Measurements from ENCODE around the gene EIF4G3. TPM values are rescaled to one million over a fixed set of nuclear protein-coding genes. Genes with fewer than 3 reads are reported as not detected.

EIF4G3 gene
- total and polyA plus RNA-seq, 9 of the 15 experiments (the other 6 are each of a cell fraction or from before 2014, with no cell fraction given) = 6.7 to 40.5 (median 32.1) TPM

DNA sequence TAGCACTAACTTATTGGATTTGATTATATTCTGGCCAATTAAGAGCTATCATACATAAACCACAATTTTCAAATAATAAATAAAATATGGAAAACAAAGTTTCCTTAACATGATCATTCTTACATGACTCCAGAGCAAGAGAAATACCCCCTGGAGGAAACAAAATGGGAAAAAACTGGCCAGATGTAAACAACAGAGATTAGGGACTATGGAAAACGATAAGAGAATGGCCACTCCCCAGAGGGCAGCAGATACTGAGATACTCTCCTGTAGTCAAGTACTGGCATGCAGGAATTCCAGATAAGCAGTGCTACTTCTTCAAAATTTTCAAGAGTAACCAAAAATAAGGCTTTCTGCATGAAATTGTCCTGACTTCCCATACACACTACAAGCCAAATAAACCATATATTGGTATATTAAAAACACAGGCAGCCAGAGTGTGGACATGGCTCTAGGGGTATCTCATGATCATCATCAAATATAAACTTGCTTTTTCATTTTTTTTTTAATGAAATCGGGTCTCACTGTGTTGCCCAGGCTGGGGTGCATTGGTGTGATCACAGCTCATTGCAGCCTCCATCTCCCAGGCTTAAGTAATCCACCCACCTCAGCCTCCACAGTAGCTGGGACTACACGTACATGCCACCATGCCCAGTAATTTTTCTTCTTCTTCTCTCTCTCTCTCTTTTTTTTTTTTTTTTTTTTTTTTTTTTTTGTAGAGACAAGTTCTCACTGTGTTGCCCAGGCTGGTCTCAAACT, 118.5 kb downstream of the EIF4G3 start (continued):
- TF ChIP-seq, protein P1, sequence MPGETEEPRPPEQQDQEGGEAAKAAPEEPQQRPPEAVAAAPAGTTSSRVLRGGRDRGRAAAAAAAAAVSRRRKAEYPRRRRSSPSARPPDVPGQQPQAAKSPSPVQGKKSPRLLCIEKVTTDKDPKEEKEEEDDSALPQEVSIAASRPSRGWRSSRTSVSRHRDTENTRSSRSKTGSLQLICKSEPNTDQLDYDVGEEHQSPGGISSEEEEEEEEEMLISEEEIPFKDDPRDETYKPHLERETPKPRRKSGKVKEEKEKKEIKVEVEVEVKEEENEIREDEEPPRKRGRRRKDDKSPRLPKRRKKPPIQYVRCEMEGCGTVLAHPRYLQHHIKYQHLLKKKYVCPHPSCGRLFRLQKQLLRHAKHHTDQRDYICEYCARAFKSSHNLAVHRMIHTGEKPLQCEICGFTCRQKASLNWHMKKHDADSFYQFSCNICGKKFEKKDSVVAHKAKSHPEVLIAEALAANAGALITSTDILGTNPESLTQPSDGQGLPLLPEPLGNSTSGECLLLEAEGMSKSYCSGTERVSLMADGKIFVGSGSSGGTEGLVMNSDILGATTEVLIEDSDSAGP (CRISPR knock-in tag; IDR thresholded peaks at IDR 0.05) = no peak
- TF ChIP-seq SMARCC2 (IDR thresholded peaks at IDR 0.05; ENCODE audit: low read depth) (peak; percentile 74; the same call in 1 of the 2 replicates), NFATC3 (IDR thresholded peaks at IDR 0.05) (no peak), ZNF589 (CRISPR knock-in tag; IDR thresholded peaks at IDR 0.05; ENCODE audit: low read depth) (no peak), BDP1 (IDR thresholded peaks at IDR 0.05; ENCODE audit: insufficient read depth, insufficient read length) (no peak), ZSCAN29 (IDR thresholded peaks at IDR 0.05) (no peak), SAFB (IDR thresholded peaks at IDR 0.05; ENCODE audit: borderline replicate concordance, low read depth, low read length) (no peak)
- TF ChIP-seq, protein P2, sequence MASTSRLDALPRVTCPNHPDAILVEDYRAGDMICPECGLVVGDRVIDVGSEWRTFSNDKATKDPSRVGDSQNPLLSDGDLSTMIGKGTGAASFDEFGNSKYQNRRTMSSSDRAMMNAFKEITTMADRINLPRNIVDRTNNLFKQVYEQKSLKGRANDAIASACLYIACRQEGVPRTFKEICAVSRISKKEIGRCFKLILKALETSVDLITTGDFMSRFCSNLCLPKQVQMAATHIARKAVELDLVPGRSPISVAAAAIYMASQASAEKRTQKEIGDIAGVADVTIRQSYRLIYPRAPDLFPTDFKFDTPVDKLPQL (IDR thresholded peaks at IDR 0.05; ENCODE audit: extremely low read depth, insufficient read length) = no peak
- TF ChIP-seq, protein P3, sequence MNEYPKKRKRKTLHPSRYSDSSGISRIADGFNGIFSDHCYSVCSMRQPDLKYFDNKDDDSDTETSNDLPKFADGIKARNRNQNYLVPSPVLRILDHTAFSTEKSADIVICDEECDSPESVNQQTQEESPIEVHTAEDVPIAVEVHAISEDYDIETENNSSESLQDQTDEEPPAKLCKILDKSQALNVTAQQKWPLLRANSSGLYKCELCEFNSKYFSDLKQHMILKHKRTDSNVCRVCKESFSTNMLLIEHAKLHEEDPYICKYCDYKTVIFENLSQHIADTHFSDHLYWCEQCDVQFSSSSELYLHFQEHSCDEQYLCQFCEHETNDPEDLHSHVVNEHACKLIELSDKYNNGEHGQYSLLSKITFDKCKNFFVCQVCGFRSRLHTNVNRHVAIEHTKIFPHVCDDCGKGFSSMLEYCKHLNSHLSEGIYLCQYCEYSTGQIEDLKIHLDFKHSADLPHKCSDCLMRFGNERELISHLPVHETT (CRISPR knock-in tag; conservative IDR thresholded peaks at IDR 0.05 in 1 of 2, IDR thresholded peaks at IDR 0.05 in 1 of 2) = no peak; a peak in 1 of 4 replicates
- TF ChIP-seq, protein P4, sequence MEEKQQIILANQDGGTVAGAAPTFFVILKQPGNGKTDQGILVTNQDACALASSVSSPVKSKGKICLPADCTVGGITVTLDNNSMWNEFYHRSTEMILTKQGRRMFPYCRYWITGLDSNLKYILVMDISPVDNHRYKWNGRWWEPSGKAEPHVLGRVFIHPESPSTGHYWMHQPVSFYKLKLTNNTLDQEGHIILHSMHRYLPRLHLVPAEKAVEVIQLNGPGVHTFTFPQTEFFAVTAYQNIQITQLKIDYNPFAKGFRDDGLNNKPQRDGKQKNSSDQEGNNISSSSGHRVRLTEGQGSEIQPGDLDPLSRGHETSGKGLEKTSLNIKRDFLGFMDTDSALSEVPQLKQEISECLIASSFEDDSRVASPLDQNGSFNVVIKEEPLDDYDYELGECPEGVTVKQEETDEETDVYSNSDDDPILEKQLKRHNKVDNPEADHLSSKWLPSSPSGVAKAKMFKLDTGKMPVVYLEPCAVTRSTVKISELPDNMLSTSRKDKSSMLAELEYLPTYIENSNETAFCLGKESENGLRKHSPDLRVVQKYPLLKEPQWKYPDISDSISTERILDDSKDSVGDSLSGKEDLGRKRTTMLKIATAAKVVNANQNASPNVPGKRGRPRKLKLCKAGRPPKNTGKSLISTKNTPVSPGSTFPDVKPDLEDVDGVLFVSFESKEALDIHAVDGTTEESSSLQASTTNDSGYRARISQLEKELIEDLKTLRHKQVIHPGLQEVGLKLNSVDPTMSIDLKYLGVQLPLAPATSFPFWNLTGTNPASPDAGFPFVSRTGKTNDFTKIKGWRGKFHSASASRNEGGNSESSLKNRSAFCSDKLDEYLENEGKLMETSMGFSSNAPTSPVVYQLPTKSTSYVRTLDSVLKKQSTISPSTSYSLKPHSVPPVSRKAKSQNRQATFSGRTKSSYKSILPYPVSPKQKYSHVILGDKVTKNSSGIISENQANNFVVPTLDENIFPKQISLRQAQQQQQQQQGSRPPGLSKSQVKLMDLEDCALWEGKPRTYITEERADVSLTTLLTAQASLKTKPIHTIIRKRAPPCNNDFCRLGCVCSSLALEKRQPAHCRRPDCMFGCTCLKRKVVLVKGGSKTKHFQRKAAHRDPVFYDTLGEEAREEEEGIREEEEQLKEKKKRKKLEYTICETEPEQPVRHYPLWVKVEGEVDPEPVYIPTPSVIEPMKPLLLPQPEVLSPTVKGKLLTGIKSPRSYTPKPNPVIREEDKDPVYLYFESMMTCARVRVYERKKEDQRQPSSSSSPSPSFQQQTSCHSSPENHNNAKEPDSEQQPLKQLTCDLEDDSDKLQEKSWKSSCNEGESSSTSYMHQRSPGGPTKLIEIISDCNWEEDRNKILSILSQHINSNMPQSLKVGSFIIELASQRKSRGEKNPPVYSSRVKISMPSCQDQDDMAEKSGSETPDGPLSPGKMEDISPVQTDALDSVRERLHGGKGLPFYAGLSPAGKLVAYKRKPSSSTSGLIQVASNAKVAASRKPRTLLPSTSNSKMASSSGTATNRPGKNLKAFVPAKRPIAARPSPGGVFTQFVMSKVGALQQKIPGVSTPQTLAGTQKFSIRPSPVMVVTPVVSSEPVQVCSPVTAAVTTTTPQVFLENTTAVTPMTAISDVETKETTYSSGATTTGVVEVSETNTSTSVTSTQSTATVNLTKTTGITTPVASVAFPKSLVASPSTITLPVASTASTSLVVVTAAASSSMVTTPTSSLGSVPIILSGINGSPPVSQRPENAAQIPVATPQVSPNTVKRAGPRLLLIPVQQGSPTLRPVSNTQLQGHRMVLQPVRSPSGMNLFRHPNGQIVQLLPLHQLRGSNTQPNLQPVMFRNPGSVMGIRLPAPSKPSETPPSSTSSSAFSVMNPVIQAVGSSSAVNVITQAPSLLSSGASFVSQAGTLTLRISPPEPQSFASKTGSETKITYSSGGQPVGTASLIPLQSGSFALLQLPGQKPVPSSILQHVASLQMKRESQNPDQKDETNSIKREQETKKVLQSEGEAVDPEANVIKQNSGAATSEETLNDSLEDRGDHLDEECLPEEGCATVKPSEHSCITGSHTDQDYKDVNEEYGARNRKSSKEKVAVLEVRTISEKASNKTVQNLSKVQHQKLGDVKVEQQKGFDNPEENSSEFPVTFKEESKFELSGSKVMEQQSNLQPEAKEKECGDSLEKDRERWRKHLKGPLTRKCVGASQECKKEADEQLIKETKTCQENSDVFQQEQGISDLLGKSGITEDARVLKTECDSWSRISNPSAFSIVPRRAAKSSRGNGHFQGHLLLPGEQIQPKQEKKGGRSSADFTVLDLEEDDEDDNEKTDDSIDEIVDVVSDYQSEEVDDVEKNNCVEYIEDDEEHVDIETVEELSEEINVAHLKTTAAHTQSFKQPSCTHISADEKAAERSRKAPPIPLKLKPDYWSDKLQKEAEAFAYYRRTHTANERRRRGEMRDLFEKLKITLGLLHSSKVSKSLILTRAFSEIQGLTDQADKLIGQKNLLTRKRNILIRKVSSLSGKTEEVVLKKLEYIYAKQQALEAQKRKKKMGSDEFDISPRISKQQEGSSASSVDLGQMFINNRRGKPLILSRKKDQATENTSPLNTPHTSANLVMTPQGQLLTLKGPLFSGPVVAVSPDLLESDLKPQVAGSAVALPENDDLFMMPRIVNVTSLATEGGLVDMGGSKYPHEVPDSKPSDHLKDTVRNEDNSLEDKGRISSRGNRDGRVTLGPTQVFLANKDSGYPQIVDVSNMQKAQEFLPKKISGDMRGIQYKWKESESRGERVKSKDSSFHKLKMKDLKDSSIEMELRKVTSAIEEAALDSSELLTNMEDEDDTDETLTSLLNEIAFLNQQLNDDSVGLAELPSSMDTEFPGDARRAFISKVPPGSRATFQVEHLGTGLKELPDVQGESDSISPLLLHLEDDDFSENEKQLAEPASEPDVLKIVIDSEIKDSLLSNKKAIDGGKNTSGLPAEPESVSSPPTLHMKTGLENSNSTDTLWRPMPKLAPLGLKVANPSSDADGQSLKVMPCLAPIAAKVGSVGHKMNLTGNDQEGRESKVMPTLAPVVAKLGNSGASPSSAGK (IDR thresholded peaks at IDR 0.05) = no peak

Data from K562 (cell line).